Stomach (tissue), 9 donors: ENCODE data around the gene MUC5AC. TPM values are rescaled to one million over a fixed set of nuclear protein-coding genes. Genes with fewer than 3 reads are reported as not detected.

Experiments
- DNase-seq, 2 donors: peaks; one replicate each; pipeline versions ENCODE4 v3.0.0 to v3.0.0-alpha.2; 2013 to 2019
- H3K27ac ChIP-seq, 5 donors: fragments of 200-600 bp in 4 of 5; sonication (generic) in 4 of 5; one replicate each; pipeline ENCODE4 v1.5.1; 2013 to 2019; ENCODE audit warnings: mild to moderate bottlenecking in 1 of 5, moderate library complexity in 1 of 5
- H3K27me3 ChIP-seq, 3 donors: fragments of 200-600 bp; sonication (generic); one replicate each; pipeline ENCODE4 v1.5.1; 2017 to 2019; ENCODE audit warnings: mixed run types in 1 of 3
- H3K36me3 ChIP-seq, 4 donors: fragments of 200-600 bp; sonication (generic); 1 replicate in 3 of 4; 2 replicates in 1 of 4; pipeline ENCODE4 v1.5.1; 2016 to 2019
- H3K4me1 ChIP-seq, 4 donors: fragments of 200-600 bp; sonication (generic); one replicate each; pipeline ENCODE4 v1.5.1; 2016 to 2019
- H3K4me3 ChIP-seq, 4 donors: fragments of 200-600 bp; sonication (generic) in 3 of 4; one replicate each; pipeline ENCODE4 v1.5.1; 2016 to 2019; ENCODE audit warnings: mild to moderate bottlenecking in 1 of 4
- H3K9me3 ChIP-seq, 4 donors: fragments of 200-600 bp; sonication (generic); one replicate each; pipeline ENCODE4 v1.5.1; 2016 to 2019
- CTCF ChIP-seq, 7 experiments: fragments of 450-650 bp in 4 of 7; fragments of 200-600 bp in 3 of 7; sonication (generic) in 3 of 7; IDR thresholded peaks; one replicate each; pipeline ENCODE4 v1.5.1; 2016 to 2019; ENCODE audit warnings: antibody characterized with exemption in 7 of 7, control low read depth in 2 of 7, mild to moderate bottlenecking in 1 of 7
- EP300 ChIP-seq: sonication (generic); formaldehyde crosslinking; IDR thresholded peaks from one replicate; pipeline ENCODE4 v1.6.1; 2017; ENCODE audit warnings: antibody characterized with exemption
- POLR2A ChIP-seq, 4 donors: fragments of 450-650 bp; IDR thresholded peaks; one replicate each; pipeline ENCODE4 v1.6.1; 2016; ENCODE audit warnings: antibody characterized with exemption in 4 of 4, control low read depth in 2 of 4, mild to moderate bottlenecking in 1 of 4, moderate library complexity in 1 of 4
- POLR2AphosphoS5 ChIP-seq, 3 donors: sonication (generic); formaldehyde crosslinking; IDR thresholded peaks; one replicate each; pipeline ENCODE4 v1.6.1; 2016; ENCODE audit warnings: antibody characterized with exemption in 3 of 3
- WGBS, 5 donors: extraction: QIAGEN DNeasy Blood & Tissue Kit in 3 of 5; methylation state at CpG; one replicate each; pipeline versions ENCODE4 v1.1.5 to v1.1.7; 2013 to 2018; 5-methylcytosine and 5-hydroxymethylcytosine counted together
- intact Hi-C: fragments of 100-400 bp; cut with DNase I; formaldehyde crosslinking; loops from one replicate; pipeline ENCODE4 v1.15.1; 2023; ENCODE audit warnings: low total_unique reads
- polyA plus RNA-seq, 3 donors: library from polyadenylated mRNA; stranded (reverse); fragments of 200-250 nt; gene quantifications; one replicate each; pipeline ENCODE4 v1.2.3, GENCODE V29; 2013
- total RNA-seq, 5 donors: library from RNA; depleted of rRNA; stranded (reverse); fragments of >200 nt; gene quantifications; one replicate each; pipeline versions ENCODE4 v1.1.0 to v1.2.3, GENCODE V29; 2014 to 2016
- donor health status: healthy with polysubstance abuse.
- donor health status: Bipolar disorder and iron deficiency.
- donor health status: healthy.

MUC5AC gene
- total and polyA plus RNA-seq, 8 donors = 2.0 to 1,253 (median 171) TPM

- no peak for DNase-seq
- H3K27ac ChIP-seq = no peak overlapping the region
- H3K4me3 ChIP-seq = no peak overlapping the region
- no peaks in the 10 kb centered on the region for H3K9me3 ChIP-seq
- no peaks in the 10 kb centered on the region for H3K4me1 ChIP-seq
- intact Hi-C loops = no loop called here
- peaks cover 0 to 79% (median 40%) of the 10 kb centered on the region in 4 donors for H3K36me3 ChIP-seq
- TF ChIP-seq CTCF (IDR thresholded peaks at IDR 0.05) = no peak
- no peak for TF ChIP-seq POLR2A (IDR thresholded peaks at IDR 0.05)
- TF ChIP-seq EP300 = no peak
- TF ChIP-seq POLR2AphosphoS5 (IDR thresholded peaks at IDR 0.05) = no peak
- WGBS, 5 donors = 77 to 91% (median 89%) methylated on average over 16 to 31 of the region's 31 CpGs
- H3K27me3 ChIP-seq = peaks cover 0 to 29% (median 0%) of the 10 kb centered on the region in 3 donors
These were observed 20.6 kb downstream of the MUC5AC start for GRCh38 chr11:1178201-1178885.

DNA sequence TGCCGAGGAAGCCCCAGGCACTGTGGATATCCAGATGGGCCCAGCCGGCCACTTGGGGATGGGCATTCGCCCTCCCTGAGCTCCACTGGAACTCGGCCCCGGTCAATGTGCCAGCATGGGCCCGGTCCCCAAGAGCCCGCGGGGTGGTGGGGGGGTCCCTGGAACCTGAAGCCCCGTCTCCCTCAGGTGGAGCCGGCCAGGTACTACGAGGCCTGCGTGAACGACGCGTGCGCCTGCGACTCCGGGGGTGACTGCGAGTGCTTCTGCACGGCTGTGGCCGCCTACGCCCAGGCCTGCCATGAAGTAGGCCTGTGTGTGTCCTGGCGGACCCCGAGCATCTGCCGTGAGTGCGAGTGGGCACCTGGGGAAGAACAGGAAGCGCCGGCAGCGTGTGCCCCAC is 21.2 kb downstream of the MUC5AC start:
- Histone ChIP-seq H3K4me3 (no peak overlapping the region), H3K36me3 (peaks cover 0 to 78% (median 39%) of the 10 kb centered on the region in 4 donors), H3K4me1 (no peaks in the 10 kb centered on the region), H3K27me3 (peaks cover 0 to 29% (median 0%) of the 10 kb centered on the region in 3 donors), H3K9me3 (no peaks in the 10 kb centered on the region), H3K27ac (no peak overlapping the region)
- 86 to 92% (median 91%) methylated on average over 5 to 29 of the region's 29 CpGs for WGBS, 5 donors
- intact Hi-C loops = no loop called here
- no peak for DNase-seq
- TF ChIP-seq CTCF (IDR thresholded peaks at IDR 0.05) (no peak), EP300 (no peak), POLR2AphosphoS5 (IDR thresholded peaks at IDR 0.05) (no peak), POLR2A (IDR thresholded peaks at IDR 0.05) (no peak)

DNA sequence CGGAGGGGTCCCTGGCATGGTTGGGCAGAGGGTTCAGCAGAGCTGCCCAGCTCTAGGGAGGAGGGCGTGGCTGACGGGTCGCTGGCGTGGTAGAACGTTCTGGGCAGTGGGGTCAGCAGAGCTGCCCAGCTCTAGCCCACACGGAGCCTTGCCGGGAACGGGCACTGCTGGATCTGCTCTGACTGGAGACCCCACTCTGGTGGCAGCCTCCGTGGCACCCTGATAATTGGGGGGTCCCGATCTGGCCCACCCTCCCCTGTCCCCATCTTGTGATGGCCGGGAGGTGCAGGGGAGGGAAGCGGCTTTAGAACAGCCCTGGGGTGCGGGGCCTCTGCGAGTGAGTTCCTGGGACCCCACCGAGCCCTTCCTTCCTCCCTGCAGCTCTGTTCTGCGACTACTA is 21.9 kb downstream of the MUC5AC start:
- TF ChIP-seq EP300 (no peak), CTCF (IDR thresholded peaks at IDR 0.05) (no peak), POLR2A (IDR thresholded peaks at IDR 0.05) (no peak), POLR2AphosphoS5 (IDR thresholded peaks at IDR 0.05) (no peak)
- peaks cover 0 to 70% (median 34%) of the 10 kb centered on the region in 4 donors for H3K36me3 ChIP-seq
- 83 to 90% (median 88%) methylated on average over 10 to 17 of the region's 17 CpGs for WGBS, 5 donors
- H3K27ac ChIP-seq = no peak overlapping the region
- intact Hi-C loops = no loop called here
- no peaks in the 10 kb centered on the region for H3K4me1 ChIP-seq
- no peak for DNase-seq
- no peaks in the 10 kb centered on the region for H3K9me3 ChIP-seq
- H3K27me3 ChIP-seq = peaks cover 0 to 29% (median 0%) of the 10 kb centered on the region in 3 donors
- H3K4me3 ChIP-seq = no peak overlapping the region

DNA sequence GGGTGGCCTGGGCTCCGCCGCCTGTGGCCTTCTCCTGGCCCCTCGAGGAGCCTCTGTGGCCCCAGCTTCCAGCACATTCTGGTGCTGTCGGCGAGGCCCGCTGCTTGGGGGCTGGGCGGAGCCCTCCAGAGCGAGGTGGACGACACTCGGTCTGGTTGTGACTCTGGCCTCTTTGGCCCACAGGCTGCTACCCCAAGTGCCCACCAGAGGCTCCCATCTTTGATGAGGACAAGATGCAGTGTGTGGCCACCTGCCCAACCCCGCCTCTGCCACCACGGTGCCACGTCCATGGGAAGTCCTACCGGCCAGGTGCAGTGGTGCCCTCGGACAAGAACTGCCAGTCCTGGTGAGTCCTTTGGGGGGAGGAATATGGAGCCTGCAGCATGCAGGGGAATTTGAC is 22.4 kb downstream of the MUC5AC start:
- H3K4me3 ChIP-seq = no peak overlapping the region
- no peak overlapping the region for H3K27ac ChIP-seq
- DNase-seq = no peak
- intact Hi-C loops = no loop called here
- H3K4me1 ChIP-seq = no peaks in the 10 kb centered on the region
- H3K36me3 ChIP-seq = peaks cover 0 to 66% (median 31%) of the 10 kb centered on the region in 4 donors
- H3K9me3 ChIP-seq = no peaks in the 10 kb centered on the region
- TF ChIP-seq POLR2AphosphoS5 (IDR thresholded peaks at IDR 0.05) = no peak
- TF ChIP-seq EP300 = no peak
- no peak for TF ChIP-seq POLR2A (IDR thresholded peaks at IDR 0.05)
- no peak for TF ChIP-seq CTCF (IDR thresholded peaks at IDR 0.05)
- 76 to 87% (median 82%) methylated on average over 2 to 15 of the region's 15 CpGs for WGBS, 5 donors
- H3K27me3 ChIP-seq = peaks cover 0 to 29% (median 0%) of the 10 kb centered on the region in 3 donors
